Measurements from ENCODE around the gene TRIM54.
A peak's percentile ranks its signal among the peaks of the same experiment; 100 is the strongest.
"Not testable (repeated sequence)": the region's sequence is repeated elsewhere in the genome, so short reads cannot be mapped to it uniquely, and the experiment has no call there.

The TRIM54 gene

DNA sequence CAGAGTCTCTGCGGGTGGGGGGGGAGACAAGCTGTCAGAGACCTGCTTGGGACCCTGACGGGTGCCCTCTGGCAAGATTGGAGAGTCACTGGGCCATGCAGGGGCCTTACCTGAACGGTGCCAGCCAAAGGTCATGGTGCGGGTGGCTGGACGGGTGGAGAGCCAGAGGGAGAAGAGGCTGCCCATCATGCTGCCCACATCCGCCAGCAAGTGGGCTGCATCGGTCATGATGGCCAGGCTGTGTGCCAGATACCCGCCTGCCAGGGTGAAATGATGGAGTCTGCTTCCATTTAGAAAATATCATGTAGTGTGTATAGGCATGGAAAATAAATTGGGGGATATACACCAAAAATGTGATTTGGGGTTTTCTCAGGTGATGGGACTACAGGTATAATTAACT lies 24.2 kb upstream of the TRIM54 start:
- DNase-seq: no peak

DNA sequence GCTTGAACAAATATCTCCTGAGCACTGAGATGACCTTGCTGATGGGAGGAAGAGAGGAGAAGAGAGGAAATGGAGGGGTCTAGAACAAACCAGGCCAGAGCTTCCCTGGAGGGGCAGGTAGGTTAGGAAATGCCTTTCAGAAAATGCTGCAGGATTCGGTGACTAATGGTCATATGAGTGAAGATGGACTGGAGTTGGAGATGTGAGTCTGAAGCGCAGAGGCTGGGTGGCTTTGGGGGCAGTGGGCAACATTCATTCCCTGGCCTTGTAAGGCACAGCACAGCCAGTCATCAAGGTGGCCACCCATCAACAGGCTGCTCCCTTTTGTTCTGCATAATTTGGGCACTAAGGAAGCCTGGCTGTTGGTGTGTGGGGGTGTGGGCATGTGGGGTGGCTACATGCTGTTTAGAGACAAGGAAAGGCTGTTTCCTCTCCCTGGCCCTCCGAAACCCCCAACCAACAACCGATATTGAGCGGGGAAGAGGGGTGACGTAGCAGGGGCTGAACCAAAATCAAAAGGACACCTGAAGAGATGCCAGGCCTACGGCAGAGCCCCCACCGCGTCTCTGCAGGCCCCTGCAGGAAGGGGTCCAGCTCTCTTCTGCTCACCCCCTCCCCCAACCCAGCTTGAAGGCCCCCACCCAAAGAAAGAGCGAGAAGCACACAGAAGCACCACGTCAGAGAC lies 20.8 kb upstream of the TRIM54 start:
- DNase-seq: no peak

DNA sequence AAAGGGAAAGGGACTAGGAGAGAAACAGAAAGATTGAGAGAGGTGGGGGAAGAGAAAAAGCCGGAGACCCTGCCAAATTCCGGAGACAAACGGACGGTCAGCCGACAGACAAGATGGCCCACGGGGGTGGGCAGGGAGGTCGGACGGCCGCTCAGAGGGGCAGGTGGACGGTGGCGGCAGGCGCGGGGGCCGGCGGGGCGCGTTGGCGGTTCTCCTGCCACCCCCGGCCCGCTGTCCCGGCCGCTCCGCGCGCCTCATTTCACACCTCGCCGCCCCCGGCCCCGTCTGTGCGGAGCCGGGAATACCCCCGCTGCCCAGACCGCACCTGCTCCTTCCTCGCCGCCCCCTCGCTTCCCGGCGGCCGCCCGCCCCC lies 20.3 kb upstream of the TRIM54 start:
- no peak for DNase-seq

DNA sequence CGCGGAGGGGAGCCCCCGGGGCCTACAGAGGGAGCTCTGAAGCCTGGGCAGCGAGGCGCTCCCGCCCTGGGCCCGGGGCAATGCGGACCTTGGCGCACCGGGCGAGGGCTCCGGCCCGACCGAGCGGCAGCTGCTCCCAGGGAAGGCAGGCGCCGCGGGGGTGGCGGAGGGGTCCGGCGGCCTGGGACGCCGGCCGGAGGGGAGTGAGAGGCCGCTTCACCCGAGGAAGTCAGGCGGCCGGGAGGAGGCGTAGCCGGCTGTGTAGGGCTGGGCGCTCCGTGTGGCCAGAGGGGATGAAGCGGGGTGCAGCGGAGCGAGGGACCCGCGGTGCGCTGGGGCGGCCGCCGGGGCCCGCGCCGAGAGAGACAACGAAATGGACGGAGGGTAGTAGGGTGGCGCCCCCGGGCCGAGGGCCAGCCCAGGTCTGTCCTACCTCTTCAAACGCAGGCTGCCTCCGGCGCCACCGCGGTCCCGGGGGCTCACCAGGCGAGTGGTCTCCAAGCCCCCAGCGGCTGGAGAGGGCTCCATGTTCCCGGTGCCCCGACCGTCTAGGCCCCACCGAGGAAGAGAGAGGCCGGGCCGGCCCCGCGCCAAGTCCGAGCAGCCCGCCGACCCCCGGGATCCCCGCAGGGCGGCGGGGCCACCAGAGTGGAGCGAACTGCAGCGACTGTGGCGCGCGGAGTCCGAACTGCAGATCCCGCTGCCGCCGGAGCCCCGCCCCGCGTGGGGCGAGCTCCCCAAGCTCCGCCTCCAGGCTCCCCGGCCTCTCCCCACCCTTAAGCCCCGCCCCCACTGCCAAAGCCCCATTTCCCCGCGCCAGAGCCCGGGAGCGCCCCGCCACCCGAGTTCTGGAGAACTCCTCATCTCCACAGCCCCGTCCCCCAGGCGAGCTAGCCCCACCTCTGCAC lies 19.6 kb upstream of the TRIM54 start, which contains the start of gene SLC30A3:
SLC30A3 (minus strand) TSS at position 669 of the 908 bp plus-strand sequence; CDS start at position 528, 141 bp downstream.
- peak; percentile 74 to 90 (median 83) for DNase-seq

DNA sequence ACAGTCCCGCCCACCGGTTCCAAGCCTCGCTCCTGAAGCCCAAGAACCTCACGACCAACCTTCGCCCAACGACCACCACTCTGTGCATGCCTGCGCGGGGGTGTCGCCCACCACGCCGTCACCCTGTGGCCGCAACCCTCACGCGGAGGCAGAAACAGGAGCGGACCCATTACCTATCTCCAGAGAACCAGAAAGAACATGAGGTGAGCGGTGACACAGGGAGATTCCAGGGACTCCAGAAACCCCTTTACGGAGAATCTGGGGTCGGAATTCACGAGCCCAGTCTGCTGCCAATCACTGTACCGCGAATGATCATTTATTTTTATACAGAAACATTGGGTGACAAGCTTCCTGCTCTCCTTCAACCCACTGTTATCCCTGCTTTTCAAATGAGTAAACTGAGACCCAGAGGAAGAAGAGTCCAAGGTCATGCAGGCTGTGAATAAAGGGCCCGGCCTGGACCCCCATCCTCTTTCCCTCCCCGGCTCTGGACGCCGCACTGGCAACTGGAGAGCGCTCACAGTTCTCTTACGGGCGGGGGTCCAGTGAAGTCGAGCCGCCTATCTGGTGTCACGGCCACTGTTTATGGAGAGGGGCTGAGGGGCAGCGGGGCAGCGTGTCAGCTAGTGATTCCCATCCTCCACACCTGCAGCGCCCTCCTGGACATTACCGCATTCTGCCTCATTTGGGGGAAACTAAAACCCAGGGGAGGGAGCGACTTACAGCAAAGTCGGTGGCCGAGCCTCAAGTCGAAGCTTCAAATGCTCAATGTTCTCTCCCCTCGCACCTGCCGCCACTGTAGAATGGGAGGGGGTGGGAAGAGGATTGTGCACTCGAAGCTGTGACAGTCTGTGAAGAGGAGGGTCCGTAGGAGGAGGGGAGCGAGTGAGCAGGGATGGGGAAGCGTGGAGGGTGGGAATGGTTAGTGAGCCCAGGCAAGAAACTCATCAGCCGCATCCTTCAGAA lies 18.7 kb upstream of the TRIM54 start:
- DNase-seq: no peak

DNA sequence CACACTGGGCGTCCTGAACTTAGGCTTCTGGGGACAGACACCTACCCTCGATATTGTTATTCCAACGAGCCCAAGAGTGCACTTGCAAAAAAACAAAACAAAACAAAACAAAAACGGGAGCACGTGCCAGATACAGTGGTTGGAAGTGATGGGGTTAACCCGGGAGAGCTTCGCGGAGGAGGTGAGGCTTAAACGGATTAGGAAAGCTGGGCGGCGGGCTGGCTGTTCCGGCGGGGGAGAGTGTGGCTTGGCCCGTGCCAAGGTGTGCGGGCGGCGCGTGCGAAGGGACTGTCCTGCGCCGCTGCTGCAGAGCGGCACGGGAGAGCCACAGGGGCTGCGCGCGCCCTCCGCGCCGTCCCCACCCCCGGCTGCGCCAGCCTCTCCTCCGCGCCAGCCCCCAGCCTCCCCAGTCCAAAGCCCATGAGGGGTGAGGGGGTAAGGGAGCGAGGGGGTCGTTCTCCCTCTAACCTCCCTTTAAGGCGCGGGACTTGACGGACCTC lies 17.9 kb upstream of the TRIM54 start:
- no peak for DNase-seq

DNA sequence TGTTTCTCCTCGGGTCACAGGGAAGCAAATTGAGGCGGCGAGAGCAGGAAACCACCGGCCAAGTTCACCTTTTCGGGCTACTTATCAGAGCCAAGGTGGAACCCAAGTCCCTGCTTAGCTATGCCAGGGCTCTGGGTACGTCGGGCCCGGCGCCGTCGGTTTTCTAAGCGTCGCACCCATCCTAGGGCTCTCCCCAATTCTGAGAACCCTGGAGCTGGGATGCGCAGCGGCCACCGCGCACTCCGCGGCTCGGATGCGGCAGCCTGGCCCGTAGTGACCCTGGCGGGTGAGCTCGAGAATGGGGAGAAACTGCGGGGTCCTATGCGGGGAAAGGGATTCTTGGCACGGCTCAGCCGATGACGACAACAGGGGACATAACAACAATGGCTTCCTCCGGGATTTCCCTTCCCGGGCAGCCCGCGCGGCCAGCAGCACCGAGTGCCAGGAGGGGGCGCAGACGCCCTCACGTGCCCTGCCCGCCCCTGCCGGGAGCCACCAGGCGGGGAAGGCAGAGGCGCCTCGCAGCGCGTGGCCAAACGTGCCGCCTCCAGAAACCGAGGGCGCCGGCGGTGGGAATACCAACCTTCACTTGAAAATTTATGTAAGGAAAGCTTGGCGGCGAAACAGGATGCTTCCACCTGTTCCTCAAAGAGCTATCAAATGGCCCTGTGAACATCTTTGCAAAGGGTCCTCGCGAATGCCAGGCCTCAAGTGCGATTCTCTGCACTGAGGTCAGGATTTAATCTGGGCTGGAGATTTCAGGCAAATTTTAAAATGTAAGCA lies 17.3 kb upstream of the TRIM54 start:
- DNase-seq: peak; percentile 65 to 88 (median 74)

DNA sequence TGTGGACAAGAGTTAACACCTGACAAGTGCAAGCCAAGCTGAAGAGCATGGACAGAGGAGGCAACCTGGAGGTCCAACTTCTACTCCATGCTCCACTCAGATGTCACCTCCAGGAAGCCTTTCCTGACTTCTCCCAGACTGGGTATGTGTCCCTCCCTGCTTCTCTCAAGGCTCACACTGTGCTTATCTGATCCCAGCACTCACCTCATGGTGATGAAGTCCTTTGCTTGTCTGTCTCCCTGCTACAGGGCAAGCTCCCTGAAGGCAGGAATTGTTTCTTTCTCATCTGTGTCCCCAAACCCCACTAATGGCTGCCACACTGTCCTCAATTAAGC lies 16.7 kb upstream of the TRIM54 start:
- DNase-seq: no peak

DNA sequence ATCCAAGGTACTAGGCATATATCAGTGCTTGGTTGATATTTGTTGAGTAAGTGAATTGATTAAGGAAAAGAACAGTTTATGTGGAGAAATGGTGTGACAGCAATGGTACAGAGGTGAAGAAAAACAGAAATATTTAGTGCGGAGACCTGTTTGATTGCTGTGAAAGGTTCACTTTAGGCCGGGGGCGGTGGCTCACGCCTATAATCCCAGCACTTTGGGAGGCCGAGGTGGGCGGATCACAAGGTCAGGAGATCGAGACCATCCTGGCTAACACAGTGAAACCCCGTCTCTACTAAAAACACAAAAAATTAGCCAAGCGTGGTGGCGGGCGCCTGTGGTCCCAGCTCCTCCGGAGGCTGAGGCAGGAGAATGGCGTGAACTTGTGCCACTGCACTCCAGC lies 13.9 kb upstream of the TRIM54 start:
- DNase-seq: not testable (repeated sequence)

DNA sequence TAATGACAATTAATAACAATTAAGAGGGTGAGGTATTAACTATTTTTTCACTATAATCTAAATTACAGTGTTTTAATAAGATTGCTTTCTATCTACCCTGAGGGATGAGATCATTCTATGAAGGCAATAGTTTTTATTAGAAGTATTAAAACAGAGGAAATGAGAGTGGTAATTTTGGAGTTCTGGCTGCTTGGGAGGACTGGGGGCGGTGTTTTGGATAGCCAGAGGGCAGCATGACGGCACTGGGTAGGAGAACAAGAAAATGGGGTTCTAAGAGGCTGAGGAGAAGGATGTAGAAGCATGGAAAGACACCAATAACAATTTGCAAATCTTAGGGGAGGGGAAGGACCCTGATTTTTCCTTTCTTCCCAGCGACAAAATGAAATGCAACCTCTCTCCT lies 12.1 kb upstream of the TRIM54 start:
- peak in 3 of 4 experiments; percentile 41 to 57 (median 42) for DNase-seq

DNA sequence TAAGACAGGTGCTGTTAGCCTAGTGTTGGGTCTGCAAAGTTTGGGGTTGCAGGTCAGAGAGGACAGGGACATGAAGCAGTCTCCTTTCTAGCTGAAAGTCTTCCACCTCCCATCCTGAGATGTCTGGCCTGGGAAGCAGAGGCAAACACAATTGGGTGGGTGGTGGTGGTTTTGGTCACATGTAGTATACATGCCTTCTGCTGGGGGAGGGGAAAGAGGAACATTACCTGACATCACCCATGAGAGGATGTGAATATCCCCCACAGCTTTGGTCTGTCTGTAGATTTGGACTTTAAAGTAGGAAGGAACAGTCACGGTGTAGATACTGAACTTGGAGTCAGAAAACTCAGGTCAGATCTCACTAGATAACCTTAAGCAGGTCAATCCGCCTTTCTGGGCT lies 11.6 kb upstream of the TRIM54 start:
- DNase-seq: peak; percentile 73 to 83 (median 81)

DNA sequence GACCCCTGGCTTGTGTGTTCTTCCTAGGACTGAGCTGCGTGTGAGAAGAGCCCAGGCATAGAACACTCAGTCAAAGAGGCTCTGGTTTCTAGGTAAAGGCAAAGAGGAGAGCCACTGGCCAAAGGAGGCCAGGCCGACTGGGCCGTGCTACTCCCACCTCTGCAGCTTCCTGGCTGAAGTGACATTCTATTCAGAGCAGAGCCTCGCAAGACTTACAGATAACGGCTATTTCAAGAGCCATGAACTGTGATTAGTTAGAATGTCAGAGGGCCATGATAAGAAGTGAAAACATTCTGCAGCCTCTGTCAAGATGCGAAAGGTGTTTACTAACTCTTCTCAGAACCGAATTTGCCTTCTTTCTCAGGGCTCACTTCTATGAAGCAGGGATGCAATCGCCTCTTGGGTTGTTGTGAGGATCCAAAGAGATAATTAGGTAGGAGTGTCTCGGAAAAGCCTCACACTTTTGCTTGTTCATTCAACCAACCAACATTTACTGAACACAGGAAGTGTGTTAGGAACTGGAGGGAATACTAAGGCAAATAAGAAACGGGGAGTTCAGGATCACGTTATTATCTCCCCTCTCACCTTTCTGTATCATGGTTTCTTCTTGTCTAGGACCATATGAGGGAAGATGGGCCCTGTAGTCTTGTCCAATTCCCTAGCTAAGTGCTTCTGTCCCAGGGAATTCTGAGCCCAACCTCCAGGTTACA lies 10.4 kb upstream of the TRIM54 start:
- no peak for DNase-seq

DNA sequence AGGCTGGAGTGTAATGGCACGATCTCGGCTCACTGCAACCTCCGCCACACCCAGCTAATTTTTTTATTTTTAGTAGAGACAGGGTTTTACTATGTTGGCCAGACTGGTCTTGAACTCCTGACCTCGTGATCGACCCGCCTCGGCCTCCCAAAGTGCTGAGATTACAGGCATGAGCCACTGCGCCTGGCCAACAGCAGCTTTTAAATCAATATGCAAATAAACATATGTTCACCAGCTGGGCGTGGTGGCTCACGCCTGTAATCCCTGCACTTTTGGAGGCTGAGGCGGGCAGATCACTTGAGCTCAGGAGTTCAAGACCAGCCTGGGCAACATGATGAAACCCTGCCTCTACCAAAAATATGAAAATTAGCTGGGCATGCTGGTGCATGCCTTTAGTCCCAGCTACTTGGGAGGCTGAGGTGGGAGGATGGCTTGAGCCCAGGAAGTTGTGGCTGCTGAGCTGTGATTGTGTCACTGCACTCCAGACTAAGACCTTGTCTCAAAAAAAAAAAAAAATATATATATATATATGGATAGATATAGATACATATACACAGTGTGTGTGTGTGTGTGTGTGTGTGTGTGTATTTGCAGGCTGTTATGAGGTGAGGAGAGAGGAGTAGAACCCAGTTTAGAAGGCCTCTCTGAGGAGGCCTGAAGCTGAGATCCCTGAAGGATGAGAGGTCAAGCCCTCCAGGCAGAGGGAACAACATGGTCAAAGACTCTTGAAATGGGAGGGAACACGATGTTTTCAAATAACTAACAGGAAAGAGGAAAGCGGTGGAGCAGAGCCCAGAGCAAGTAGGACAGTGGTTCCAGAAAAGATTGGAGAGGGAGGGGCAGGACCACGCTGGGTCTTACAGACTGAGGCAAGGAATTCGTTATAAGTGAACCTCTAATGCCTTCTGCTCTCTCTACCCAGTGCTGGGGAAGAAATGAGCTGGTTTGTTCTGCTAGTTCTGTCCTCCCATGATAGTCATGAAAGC lies 9.4 kb upstream of the TRIM54 start:
- DNase-seq: peak in 3 of 4 experiments; percentile 31 to 54 (median 36)

DNA sequence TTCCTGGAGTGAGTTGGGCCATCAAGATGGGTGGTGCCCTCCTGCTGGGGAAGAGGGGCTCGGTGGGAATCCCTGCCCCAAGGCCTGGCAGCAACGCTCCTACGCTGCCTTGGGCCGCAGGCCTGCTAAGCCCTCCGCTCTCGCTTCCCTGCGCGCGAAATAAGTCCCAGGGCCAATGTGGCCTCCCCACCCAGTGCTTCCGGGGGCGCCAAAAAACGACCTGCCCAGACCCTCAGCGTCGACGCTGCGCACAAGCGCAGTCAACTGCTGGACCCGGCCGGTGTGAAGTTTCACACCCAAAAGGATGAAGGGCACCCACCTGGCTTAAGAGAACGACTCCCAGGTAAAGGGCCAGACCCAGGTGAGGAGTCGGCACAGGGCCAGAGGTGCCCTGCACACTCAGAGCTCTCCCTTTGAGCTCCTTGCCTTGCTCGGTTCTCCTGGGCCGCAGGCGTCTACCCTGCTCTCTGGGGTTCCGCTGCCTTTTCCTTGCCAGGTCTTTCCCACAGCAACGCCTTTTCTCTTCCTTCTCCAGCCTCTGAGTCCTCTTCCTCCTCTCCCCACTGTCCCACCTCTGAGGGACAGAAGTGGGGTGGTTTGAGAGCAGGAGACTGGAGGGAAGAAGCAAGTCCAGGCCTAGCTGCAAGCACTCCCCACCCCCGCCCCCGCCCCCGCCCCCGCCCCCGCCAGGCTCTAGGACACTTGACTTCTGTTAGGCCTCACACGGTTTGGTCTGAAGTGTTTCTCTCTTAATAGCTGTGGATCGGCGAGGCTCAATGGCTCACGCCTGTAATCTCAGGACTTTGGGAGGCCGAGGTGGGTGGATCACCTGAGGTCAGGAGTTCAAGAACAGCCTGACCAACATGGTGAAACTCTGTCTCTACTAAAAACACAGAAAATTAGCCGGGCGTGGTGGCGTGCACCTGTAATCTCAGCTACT lies 6.7 kb upstream of the TRIM54 start, which contains the start of gene DNAJC5G:
DNAJC5G (plus strand) TSS at position 223 of the 940 bp plus-strand sequence. CDS start 1,296 bp downstream, outside the sequence.
- no peak for DNase-seq

DNA sequence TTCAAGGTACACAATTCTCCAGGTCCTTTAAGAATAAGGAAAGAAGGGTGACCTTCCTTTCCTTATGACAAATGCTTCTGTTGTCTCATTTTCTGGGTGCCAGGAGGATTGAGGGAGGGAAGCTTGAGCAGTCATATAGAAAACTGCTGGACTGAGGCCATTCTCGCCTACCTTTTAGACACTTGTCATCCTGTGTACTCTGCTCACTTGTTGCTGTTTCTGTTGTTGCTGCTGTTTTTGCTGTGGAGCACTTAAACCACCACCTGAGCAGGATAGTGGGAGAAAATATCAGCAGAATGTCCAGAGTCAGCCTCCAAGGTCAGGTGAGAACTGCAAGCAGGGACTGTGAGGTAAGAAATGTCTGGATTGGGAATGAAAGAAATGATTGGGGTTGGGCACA lies 4.2 kb upstream of the TRIM54 start:
- DNase-seq: no peak

DNA sequence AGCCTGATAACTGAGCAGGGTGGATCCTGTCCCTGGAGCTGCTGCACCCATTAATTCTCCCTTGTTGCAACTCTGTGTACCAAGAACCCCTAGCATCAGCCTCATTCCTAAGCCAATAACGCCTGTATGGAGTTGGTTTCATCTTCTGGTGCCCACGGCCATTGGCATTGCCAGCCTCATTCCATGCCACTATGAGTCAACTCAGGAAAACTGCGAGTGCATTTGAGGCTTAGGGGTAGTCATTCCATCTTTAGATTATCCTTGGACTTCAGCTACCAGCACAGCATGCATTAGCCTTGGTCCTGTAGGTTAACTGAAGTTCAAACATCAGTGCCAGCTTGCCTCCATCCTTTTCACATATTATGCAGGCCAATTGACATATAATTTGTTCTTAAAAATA lies 1.4 kb upstream of the TRIM54 start:
- no peak for DNase-seq

DNA sequence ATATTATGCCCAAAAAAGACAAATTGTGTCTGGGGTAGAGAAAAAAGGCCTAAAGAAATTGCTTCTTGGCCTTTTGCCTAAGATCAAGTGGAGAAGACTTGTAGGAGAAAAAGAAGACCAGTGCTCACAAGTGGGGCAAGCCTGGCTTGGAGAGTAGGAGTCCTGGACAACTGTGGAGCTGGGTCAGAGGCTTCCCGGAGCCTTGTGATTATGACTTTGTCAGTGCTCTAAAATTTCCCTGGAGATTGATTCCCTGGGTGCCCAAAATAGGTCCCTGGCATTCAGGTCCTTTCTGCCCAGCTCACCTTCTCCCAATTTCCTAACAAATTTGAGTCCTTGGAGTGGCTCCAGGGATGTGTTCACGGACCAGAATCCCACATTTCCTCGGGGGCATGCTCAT lies 787 bp upstream of the TRIM54 start:
- DNase-seq: peak in 1 of 4 experiments; percentile 30

DNA sequence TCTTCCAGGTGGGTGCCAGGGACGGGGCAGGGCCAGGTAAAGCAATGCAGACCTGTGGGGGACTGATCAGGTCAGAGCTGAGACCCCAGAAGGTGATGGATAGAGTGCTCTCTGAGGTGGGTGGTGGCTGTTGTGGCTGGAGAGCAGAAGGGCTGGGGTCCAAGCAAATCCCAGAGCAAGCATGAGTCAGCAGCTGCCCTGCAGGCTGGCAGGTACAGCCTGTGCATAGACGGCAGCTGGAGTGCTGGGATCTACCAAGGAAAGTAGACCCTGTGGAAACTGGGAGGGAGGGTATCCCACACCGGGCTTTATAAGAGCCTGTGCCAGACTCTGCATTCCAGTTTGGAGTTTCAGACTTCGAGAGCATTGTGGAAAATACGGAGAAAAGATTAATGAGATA lies 663 bp downstream of the TRIM54 start:
- DNase-seq: no peak

Data from suppressor macrophage (primary cell).